GM18526 (cell line): ENCODE results near the gene WRAP73.

Source experiments
- POLR2A ChIP-seq: IDR thresholded peaks from 3 replicates; pipeline ENCODE4 v1.6.1; 2011; ENCODE audit not compliant: insufficient read length; ENCODE audit errors: extremely low read depth

Gene WRAP73

DNA sequence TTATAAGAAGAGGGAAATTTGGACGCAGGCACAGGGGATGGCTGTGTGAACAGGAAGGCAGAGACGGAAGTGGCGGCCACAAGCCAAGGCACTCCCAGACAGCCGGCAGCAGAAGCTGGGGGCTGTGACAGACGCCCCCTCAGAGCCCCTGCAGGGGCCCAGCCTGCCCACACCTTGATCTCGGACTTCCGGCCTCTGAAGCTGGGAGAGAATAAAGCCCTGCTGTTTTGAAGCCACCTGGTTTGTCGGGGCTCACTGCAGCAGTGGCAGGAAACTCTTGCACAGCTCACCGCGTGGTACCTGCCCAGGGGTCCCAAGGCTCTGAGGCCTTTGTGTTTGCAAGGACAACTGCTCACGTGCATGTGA, 52.3 kb downstream of the WRAP73 start:
- TF ChIP-seq POLR2A = no peak

DNA sequence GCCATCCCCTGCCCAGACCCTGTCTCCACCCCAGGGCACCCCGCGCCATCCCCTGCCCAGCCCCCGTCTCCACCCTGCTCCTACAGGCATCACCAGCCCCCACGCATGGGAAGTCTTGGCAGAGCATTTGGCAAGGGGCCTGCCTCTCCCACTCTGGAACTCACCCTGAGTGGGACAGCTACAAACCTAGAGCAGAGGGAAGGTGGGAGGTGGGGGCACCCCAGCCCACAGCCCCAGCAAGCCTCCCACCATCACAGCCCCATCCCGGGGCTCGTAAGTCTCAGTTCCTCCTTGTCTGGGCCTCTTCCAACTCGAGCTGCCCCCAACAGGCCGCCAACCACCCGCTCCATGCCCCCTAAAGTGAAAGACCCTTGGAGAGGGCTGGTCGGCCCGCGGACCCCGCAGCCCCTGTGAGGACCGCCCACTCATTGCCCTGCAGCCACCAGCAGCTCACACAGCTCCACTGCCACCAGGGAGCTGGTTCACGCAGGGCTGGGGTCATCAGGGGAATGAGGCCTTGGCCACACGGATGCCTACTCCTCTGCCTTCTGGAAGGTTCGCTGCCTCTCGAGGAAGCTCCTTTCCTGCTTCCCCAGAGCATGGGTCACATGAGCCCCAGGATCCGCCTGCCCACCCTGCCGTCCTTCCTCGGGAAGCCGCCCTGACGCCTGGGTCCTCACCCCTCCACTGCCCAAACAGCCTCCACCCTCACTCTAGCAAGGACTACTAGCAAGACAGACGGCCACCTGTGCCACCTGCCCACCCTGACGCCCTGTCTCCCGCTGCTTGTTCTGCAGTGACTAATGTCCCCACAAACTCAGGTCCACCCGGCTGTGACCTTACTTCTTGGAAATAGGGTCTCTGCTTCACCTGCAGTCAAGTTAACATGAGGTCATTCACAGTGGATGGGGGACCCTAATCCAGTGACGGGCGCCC, 53.0 kb downstream of the WRAP73 start:
- TF ChIP-seq POLR2A = no peak

DNA sequence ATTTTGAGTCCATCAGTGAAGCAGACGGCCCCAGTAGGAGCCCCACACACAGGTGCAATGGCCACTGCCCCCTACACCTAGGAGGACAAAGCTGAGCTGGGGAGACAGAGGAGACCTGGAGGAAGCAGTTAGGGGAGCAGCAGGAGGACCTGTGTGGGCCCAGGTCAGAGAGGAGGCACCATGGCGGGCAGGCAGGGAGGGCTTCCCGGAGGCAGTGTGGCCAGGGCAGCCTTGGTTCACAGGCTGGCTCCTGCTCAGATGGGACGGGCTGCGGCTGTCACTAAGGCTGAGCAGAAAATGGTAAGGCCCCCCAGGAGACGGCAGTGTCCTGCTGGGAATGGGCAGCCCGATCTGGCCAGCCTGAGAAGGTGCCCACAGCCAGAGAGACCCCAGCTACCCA, 54.0 kb downstream of the WRAP73 start:
- TF ChIP-seq POLR2A = no peak

DNA sequence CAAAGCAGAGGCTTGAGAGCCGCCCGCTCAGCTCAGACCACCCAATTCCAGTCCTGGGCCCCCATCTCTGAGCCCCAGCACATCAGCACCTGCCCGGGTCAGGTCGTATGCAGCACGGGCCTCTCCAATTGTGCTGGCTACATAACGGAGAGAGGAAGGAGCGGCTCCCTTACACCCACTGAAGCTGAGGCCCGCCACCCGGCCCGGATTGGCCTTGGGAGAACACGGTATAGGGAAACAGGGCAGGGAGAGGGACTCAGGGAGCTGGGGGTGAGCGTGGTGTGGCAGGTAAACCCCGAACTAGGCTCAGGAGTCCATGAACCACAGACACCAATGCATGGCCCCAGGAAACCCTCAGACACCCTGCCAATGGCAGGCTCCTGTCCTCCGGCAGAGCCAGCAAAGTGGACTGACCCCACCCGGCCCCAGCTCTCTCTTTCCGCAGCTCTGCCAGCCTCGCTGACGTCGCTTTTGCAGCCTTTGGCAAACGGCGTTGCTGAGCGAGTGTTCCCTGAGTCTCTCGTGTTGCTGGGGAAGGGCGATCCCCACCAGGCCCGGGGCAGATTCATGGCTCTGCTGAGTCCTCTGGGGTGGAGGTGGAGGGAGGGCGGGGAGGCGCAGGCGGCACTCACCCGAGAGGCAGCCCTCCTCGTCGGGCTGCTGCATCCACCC, 55.1 kb downstream of the WRAP73 start:
- no peak for TF ChIP-seq POLR2A

DNA sequence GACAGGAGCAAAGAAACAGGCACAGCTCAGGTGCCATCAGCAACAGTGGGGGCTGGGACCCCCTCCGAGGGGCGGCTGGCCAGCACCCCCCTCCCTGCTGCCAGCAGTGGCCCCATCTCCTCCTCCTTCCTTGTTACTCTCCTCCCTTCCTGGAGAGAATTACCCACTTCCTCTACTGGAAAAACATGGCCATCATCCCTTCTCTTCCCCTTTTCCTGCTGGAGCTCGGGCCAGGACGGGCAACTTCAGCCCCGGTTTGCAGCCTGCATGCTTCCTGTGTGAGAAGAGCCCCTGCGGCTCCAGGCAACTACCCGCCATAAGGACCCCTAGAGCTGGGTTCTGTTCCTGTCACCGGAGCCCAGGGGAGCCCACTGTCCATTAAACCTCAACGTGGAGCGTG, 56.2 kb downstream of the WRAP73 start:
- no peak for TF ChIP-seq POLR2A

GRCh38 chr1:3593334-3593733, 56.6 kb downstream of the WRAP73 start:
- TF ChIP-seq POLR2A = no peak

- no peak for TF ChIP-seq POLR2A
These were observed 58.7 kb downstream of the WRAP73 start for GRCh38 chr1:3590951-3591865.

- TF ChIP-seq POLR2A = no peak
These were observed 59.7 kb downstream of the WRAP73 start for GRCh38 chr1:3590139-3590763.

DNA sequence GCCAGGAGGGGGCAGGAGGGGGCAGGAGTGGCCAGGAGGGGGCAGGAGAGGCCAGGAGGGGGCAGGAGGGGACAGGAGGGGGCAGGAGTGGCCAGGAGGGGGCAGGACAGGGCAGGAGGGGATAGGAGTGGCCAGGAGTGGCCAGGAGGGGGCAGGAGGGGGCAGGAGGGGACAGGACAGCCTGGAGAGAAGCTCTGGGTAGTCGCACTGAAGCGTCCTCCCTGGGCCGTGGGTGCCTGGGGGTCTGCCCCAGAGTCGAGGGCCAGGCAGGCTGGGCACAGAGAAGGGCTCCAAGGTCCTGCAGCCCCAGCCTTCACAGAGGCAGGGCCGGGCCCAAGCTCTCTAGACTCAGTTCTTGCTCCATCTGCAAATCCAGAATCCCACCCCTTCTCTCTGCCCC, 61.5 kb downstream of the WRAP73 start:
- TF ChIP-seq POLR2A = no peak

DNA sequence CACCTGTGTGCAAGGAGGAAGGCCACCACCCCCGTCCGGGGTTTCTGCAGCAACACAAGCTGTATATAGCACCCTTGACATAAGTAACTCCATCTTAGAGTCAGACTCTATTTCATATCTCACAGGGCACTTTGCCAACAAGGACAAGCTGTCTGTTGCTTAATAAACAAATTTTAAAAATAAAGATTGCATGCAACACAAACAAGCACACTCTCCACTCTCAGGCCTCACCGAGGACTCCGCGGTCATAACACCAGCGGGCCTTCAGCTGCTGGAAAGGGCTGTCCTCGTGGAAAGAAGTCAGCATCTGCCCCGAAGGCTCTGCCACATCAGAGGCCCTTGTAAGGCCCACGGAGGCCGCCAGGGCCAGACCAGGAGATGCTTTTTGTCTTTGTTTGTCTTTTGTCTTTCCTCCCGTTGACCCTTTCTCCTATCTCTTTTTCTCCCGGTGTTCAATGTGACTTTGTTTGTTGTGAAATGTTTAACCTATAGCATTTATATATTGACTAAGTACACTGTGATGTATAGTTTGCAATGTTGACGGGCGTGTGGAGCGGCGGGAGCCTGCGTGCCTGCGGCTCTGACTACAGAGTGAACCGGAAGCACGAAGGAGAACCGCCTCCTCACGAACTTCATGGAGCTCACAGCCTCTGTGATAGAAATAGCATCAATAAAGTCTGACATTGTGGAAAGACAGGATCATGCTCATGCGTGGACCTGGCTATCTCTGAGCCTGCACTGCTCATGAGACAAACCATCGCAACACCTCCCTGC, 62.7 kb downstream of the WRAP73 start:
- no peak for TF ChIP-seq POLR2A

DNA sequence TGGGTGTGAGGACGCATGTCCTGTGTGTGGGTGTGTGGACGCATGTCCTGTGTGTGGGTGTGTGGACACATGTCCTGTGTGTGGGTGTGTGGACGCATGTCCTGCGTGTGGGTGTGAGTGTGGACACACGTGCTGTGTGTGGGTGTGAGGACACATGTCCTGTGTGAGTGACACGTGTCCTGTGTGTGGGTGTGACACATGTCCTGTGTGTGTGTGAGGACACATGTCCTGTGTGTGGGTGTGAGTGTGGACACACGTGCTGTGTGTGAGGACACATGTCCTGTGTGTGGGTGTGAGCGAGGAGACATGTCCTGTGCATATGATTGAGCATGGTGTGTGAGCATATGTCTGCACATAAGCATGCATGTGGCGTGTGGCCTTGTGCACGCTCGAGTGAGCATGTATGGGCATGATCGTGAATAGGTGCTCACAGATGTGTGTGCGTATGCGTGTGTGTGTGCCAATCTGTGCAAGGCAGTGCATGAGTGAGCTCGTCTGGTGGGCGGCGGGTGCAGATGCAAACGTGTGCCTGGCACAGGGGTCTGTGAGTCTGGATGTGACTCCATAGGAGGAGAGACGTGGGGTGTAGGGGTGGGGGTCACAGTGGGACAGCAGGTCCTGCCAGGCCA, 63.8 kb downstream of the WRAP73 start:
- no peak for TF ChIP-seq POLR2A

GRCh38 chr1:3584915-3585314, 65.0 kb downstream of the WRAP73 start:
- no peak for TF ChIP-seq POLR2A

GRCh38 chr1:3581296-3582036, 68.4 kb downstream of the WRAP73 start:
- no peak for TF ChIP-seq POLR2A
